Endothelial cell of umbilical vein (primary cell): ENCODE measurements around the gene TRAPPC12. TPM values are rescaled to one million over a fixed set of nuclear protein-coding genes. Genes with fewer than 3 reads are reported as not detected.

Source experiments
- BruUV-seq: library from RNA; stranded (reverse); fragments of 400-500 nt; replicated peaks from 2 replicates; lab custom pipeline; 2021; lab: Mats Ljungman, UMichigan
- CTCF ChIA-PET: fragments of 300-600, 350-600 bp; sonication (Branson Sonifier 250); formaldehyde crosslinking; loops from one replicate; lab custom pipeline; 2021; ENCODE audit warnings: antibody characterized with exemption, inconsistent platforms; lab: Charles Lee
- POLR2A ChIA-PET: fragments of 300-600, 350-600 bp; sonication (Branson Sonifier 250); formaldehyde crosslinking; loops from one replicate; lab custom pipeline; 2021; ENCODE audit warnings: antibody characterized with exemption, inconsistent platforms; lab: Charles Lee
- DNase-seq: peaks from one replicate; pipeline ENCODE4 v3.0.0-alpha.2; 2011; ENCODE audit warnings: low read depth, low spot score
- FAIRE-seq: peaks from 2 replicates; lab custom pipeline; 2011; peaks lifted over from hg19 to GRCh38; lab: Jason Lieb, UNC
- H2AFZ ChIP-seq: 2 replicates; pipeline ENCODE4 v1.6.0; 2012; ENCODE audit warnings: low read depth, low read length, control low read depth, inconsistent platforms
- H3K27ac ChIP-seq: 2 replicates; pipeline ENCODE4 v1.5.1; 2011; ENCODE audit warnings: low read depth, mild to moderate bottlenecking, control low read depth, low read length, moderate library complexity; ENCODE audit not compliant: insufficient read depth
- H3K27me3 ChIP-seq, 2 experiments: 2 replicates each; pipeline versions ENCODE4 v1.6.0 to v1.6.1; 2011; ENCODE audit warnings: low read length in 2 of 2, mixed read lengths in 1 of 2; ENCODE audit not compliant: control insufficient read depth in 2 of 2, insufficient read depth in 2 of 2
- H3K36me3 ChIP-seq, 2 experiments: 2 replicates in 1 of 2; 3 replicates in 1 of 2; pipeline ENCODE4 v1.5.1; 2011; ENCODE audit warnings: low read length in 2 of 2, mild to moderate bottlenecking in 1 of 2, moderate library complexity in 1 of 2; ENCODE audit not compliant: control insufficient read depth in 2 of 2, insufficient read depth in 2 of 2; ENCODE audit errors: extremely low read depth in 1 of 2
- H3K4me1 ChIP-seq: 3 replicates; pipeline ENCODE4 v1.5.1; 2011; ENCODE audit warnings: mild to moderate bottlenecking, low read length; ENCODE audit not compliant: control insufficient read depth, insufficient read depth; ENCODE audit errors: extremely low read depth
- H3K4me2 ChIP-seq: 2 replicates; pipeline ENCODE4 v1.6.1; 2011; ENCODE audit warnings: low read length, control low read depth, mixed read lengths; ENCODE audit not compliant: insufficient read depth
- H3K4me3 ChIP-seq, 3 experiments: fragments of 200-600 bp in 1 of 3; sonication (generic), shearing (Covaris generic) in 1 of 3; replicated peaks in 1 of 3; 2 replicates each; pipeline ENCODE4 v1.5.1; 2011 to 2016; ENCODE audit warnings: control low read depth in 3 of 3, low read length in 3 of 3, mild to moderate bottlenecking in 2 of 3, inconsistent platforms in 1 of 3, low read depth in 1 of 3, moderate library complexity in 1 of 3; ENCODE audit not compliant: insufficient read depth in 1 of 3
- H3K79me2 ChIP-seq: 2 replicates; pipeline ENCODE4 v1.6.0; 2012; ENCODE audit warnings: low read length, inconsistent platforms; ENCODE audit not compliant: control insufficient read depth, insufficient read depth
- H3K9ac ChIP-seq: replicated peaks from 2 replicates; pipeline ENCODE3; 2011; ENCODE audit warnings: low read length, control low read depth; ENCODE audit not compliant: insufficient read depth; ENCODE audit errors: extremely low read depth
- H3K9me1 ChIP-seq: replicated peaks from 3 replicates; pipeline ENCODE4 v1.6.0; 2011; ENCODE audit warnings: mild to moderate bottlenecking, low read length; ENCODE audit not compliant: control insufficient read depth, insufficient read depth; ENCODE audit errors: extremely low read depth
- H3K9me3 ChIP-seq: replicated peaks from 2 replicates; pipeline ENCODE4 v1.5.1; 2012; ENCODE audit warnings: low read length, inconsistent platforms; ENCODE audit not compliant: control insufficient read depth, insufficient read depth
- H4K20me1 ChIP-seq: replicated peaks from 2 replicates; pipeline ENCODE3; 2011; ENCODE audit warnings: mild to moderate bottlenecking, low read length; ENCODE audit not compliant: control insufficient read depth, insufficient read depth; ENCODE audit errors: extremely low read depth
- CTCF ChIP-seq, 2 donors: IDR thresholded peaks; 1 replicate in 1 of 2; 2 replicates in 1 of 2; pipeline ENCODE4 v1.5.1; 2011; ENCODE audit warnings: low read length in 2 of 2, mild to moderate bottlenecking in 2 of 2, moderate library complexity in 2 of 2, control low read depth in 1 of 2, inconsistent platforms in 1 of 2, low read depth in 1 of 2; ENCODE audit not compliant: insufficient read depth in 1 of 2; ENCODE audit errors: extremely low read depth in 1 of 2
- EZH2 ChIP-seq: IDR thresholded peaks from 2 replicates; pipeline ENCODE4 v1.6.1; 2012; ENCODE audit warnings: borderline replicate concordance, low read depth, mild to moderate bottlenecking, moderate library complexity, low read length, inconsistent platforms; ENCODE audit not compliant: severe bottlenecking
- FOS ChIP-seq: IDR thresholded peaks from 2 replicates; pipeline ENCODE4 v1.6.1; 2011; ENCODE audit warnings: mild to moderate bottlenecking, low read length, moderate library complexity, borderline replicate concordance; ENCODE audit not compliant: insufficient read depth
- GATA2 ChIP-seq: IDR thresholded peaks from 2 replicates; pipeline ENCODE4 v1.7.0; 2011; ENCODE audit warnings: low read depth, mild to moderate bottlenecking, moderate library complexity, mixed read lengths, low read length; ENCODE audit not compliant: insufficient read length, insufficient read depth
- JUN ChIP-seq: IDR thresholded peaks from 2 replicates; pipeline ENCODE4 v1.6.1; 2011; ENCODE audit warnings: borderline replicate concordance, low read depth; ENCODE audit not compliant: insufficient read length, insufficient read depth
- MAX ChIP-seq: IDR thresholded peaks from 2 replicates; pipeline ENCODE4 v1.6.1; 2011; ENCODE audit not compliant: insufficient read depth, insufficient read length
- MYC ChIP-seq: IDR thresholded peaks from one replicate; pipeline ENCODE4 v1.6.1; 2011; ENCODE audit warnings: mild to moderate bottlenecking, low read depth, low read length
- POLR2A ChIP-seq: IDR thresholded peaks from 2 replicates; pipeline ENCODE4 v1.6.1; 2012; ENCODE audit warnings: low read depth, mild to moderate bottlenecking, control low read depth, low read length
- POLR2AphosphoS5 ChIP-seq: IDR thresholded peaks from 2 replicates; pipeline ENCODE4 v1.6.1; 2012; ENCODE audit warnings: low read depth, mild to moderate bottlenecking, control low read depth, low read length, moderate library complexity; ENCODE audit not compliant: insufficient read depth
- dilution Hi-C: fragments of 300-500 bp; cut with MboI; formaldehyde crosslinking; loops from one replicate; pipeline ENCODE4 v1.15.0; 2019; ENCODE audit warnings: low sequenced_read_pairs; ENCODE audit not compliant: extremely low pct_ligation_motif_present
- intact Hi-C: fragments of 100-400 bp; cut with micrococcal nuclease; formaldehyde crosslinking; loops from one replicate; pipeline ENCODE4 v1.10.0; 2022
- polyA plus RNA-seq, 4 experiments: library from polyadenylated mRNA; depleted of rRNA in 3 of 4; stranded (reverse) in 3 of 4; unstranded in 1 of 4; fragments of >200 nt; gene quantifications; 2 replicates each; pipeline versions ENCODE4 v1.2.1 to v1.2.3, GENCODE V29; 2011 to 2012; ENCODE audit warnings: missing spikeins in 1 of 4
- total RNA-seq: library from RNA; stranded (reverse); gene quantifications from 2 replicates; pipeline ENCODE4 v1.2.3, GENCODE V29; 2021

Gene TRAPPC12
- total and polyA plus RNA-seq, 2 donors (not counting 3 experiments of a cell fraction or from before 2014, with no cell fraction given): 47.5 to 81.5 TPM

- H2AFZ ChIP-seq: no peak overlapping the region
- H3K4me2 ChIP-seq: no peak overlapping the region
- H3K36me3 ChIP-seq: peaks cover 2 to 10% of the 10 kb centered on the region in 2 experiments
- ChIA-PET POLR2A (no interaction called here), CTCF (interaction anchor here (1.7 kb wide), 1 partner anchor 35 kb away, joined by 4 read pairs; no protein-coding TSS in a partner anchor)
- TF ChIP-seq MAX: no peak
- no peak for TF ChIP-seq POLR2AphosphoS5
- no peak for TF ChIP-seq EZH2
- TF ChIP-seq GATA2: no peak
- no peak for TF ChIP-seq JUN
- TF ChIP-seq MYC: no peak
- TF ChIP-seq FOS: no peak
- no peak for TF ChIP-seq POLR2A
- no peak for TF ChIP-seq CTCF (IDR thresholded peaks at IDR 0.05; ENCODE audit: extremely low read depth in 1 of 2, insufficient read depth in 1 of 2, low read depth in 1 of 2, low read length in 2 of 2)
- no peaks in the 10 kb centered on the region for H3K79me2 ChIP-seq
- no peak for DNase-seq
- dilution Hi-C loops: no loop called here
- H3K9ac ChIP-seq: no peak overlapping the region
- H3K4me3 ChIP-seq: no peak overlapping the region
- no TSS peak for BruUV-seq
- H3K27me3 ChIP-seq: no peaks in the 10 kb centered on the region
- no peak overlapping the region for H3K27ac ChIP-seq
- H3K9me3 ChIP-seq: no peaks in the 10 kb centered on the region
- peaks cover under 1% of the 10 kb centered on the region for H3K4me1 ChIP-seq
- intact Hi-C loops: no loop called here
- no peaks in the 10 kb centered on the region for H3K9me1 ChIP-seq
- no peaks in the 10 kb centered on the region for H4K20me1 ChIP-seq
- FAIRE-seq: no peak
Observed at GRCh38 chr2:3458396-3459184, 79.1 kb downstream of the TRAPPC12 start.
